Stimulated activated CD8-positive, alpha-beta memory T cell treated with anti-CD3 and anti-CD28 coated beads, Interleukin-7, amount 100 ng/mL, for 48 hours (primary cell): Measurements from ENCODE around the gene NAP1L4.
"Not testable (repeated sequence)": the region's sequence is repeated elsewhere in the genome, so short reads cannot be mapped to it uniquely, and the experiment has no call there.

Experiments
- DNase-seq, 2 donors: peaks; one replicate each; pipeline ENCODE4 v3.0.0-alpha.2; 2020; ENCODE audit warnings: low read depth in 1 of 2; ENCODE audit errors: extremely low read depth in 1 of 2

The NAP1L4 gene

DNA sequence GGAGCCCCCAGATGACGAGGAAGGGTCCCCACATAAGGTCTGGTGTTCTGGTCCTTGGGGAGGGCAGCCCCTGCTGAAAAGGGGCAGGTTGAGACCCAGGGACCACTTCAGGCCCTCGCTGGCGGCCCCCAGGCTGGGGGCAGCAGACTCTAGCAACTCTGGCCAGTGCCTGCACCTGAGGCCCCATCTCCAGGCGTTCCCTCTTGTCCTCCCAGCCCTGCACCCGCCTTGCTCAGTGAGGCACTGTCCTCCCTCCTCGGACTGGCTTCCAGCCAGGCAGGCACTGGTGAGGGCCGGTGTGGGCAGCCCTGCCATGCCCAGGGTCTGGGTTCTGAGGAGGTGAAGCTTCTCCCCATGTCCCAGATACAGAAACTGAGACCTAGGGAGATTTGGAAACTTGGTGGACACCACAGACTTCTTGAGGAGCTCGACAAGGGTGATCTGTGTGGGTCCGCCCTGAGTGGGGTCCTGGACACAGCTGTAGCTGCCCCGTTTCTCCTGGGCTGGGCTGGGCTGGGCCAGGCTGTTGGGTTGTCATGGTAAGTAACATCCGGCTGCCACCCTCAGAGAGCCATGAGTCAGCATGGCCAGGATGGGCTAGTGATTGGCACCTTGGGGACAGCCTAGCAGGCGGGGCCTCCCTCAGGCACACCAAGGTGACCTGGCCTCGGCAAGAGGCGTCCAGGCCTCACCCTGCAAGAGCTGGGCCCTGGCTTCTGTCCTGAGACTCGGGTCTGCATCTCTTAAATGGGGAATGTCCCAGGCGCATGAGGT lies 51.8 kb downstream of the NAP1L4 start:
- DNase-seq, result no peak

- DNase-seq, result not testable (repeated sequence)
Measured at GRCh38 chr11:2938458-2939418, 53.4 kb downstream of the NAP1L4 start.

DNA sequence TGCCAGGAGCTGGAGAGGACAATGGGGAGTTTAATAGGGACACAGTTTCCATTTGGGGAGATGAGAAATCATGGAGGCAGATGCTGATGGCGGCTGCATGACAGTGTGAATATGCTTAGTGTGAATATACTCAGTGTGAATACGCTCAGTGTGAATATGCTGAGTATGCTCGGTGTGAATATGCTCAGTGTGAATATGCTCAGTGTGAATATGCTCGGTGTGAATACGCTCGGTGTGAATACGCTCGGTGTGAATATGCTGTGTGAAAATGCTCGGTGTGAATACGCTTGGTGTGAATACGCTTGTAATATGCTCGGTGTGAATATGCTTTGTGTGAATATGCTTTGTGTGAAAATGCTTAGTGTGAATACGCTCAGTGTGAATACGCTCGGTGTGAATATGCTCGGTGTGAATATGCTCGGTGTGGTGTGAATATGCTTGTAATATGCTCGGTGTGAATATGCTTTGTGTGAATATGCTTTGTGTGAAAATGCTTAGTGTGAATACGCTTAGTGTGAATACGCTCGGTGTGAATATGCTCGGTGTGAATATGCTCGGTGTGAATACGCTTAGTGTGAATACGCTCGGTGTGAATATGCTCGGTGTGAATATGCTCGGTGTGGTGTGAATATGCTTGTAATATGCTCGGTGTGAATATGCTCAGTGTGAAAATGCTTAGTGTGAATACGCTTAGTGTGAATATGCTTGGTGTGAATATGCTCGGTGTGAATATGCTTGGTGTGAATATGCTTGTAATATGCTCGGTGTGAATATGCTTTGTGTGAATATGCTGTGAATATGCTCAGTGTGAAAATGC lies 54.3 kb downstream of the NAP1L4 start:
- DNase-seq, result not testable (repeated sequence)

GRCh38 chr11:2934611-2935239 lies 57.4 kb downstream of the NAP1L4 start:
- DNase-seq, result no peak

DNA sequence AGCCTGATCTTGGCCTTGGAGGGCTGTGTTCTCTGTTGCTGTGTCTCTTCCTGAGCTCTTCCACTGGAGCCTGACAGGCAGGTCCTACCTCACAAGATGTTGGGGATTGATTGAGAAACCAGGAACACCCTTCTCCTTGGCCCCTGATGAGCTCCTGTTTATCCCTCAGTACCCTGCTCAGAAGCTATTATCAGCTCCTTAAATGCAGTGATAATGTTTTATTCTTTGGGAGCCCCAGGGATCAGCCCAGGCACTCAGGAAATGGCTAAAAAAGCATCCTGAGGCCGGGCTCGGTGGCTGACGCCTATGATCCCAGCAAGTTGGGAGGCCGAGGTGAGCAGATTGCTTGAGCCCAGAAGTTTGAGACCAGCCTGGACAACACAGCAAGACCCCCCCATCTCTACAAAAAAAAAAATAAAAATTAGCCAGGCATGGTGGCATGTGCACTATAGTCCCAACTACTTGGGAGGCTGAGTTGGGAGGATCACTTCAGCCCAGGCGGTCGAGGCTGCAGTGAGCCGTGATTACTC lies 58.0 kb downstream of the NAP1L4 start:
- no peak for DNase-seq

DNA sequence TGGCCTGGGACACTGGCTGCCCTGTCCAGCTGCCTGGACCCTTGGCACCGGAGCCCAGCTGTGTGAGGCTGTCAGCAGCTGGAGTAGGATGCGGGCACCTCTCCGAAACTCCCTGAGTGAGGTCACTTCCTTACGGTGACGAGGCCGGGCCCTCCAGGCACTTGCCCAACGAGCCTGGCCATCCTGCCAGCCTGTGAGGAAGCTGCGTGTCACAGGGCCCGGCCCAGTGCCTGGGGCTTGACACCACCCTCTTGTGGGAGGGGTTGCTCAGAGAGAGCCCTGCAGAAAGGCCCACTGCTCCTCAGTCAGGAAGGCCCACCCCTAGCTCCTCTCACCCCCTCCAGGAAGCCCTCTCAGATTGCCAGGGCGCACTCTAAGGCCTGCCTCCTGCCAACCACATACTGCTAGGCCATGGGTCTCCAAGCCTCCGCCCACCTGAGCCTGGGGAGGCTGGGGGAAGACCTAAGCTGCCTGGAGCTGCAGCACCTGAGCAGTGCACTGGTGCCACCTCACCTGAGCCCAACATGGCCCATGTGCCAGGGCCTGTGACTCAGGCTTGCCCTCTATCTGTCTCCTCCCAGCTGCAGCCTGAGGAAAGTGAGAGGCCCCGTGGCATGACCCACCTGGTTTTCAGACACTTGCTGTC lies 58.6 kb downstream of the NAP1L4 start:
- DNase-seq, result peak; percentile 19 to 54

- no peak for DNase-seq
Measured at GRCh38 chr11:2932850-2933251, 59.3 kb downstream of the NAP1L4 start.

- DNase-seq, result no peak
Measured at GRCh38 chr11:2931771-2932738, 60.1 kb downstream of the NAP1L4 start.

DNA sequence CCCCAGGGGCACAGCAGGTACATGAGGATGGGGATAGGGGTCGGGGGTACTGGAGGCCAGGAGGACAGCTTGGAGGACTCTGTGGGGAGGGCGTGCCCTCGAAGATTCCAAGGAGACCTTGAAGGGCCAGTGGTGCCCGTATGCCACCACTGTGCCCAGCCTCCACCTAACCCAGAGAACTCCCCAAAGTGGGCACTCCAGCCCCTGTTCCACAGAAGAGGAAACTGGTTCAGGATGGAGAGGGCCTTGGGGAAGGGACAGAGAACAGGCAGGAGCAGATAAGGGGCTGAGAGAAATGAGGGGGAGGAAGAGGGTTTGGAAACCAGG lies 60.7 kb downstream of the NAP1L4 start:
- DNase-seq, result no peak

- DNase-seq, result peak in 1 of 2 donors; percentile 34
Measured at GRCh38 chr11:2930704-2931419, 61.3 kb downstream of the NAP1L4 start.

- peak; percentile 16 to 34 for DNase-seq
Measured at GRCh38 chr11:2929950-2930703, 62.0 kb downstream of the NAP1L4 start.

- DNase-seq, result peak in 1 of 2 donors; percentile 42
Measured at GRCh38 chr11:2929531-2929949, 62.6 kb downstream of the NAP1L4 start.

GRCh38 chr11:2928605-2929530 lies 63.3 kb downstream of the NAP1L4 start, which contains the start of gene PHLDA2:
Gene PHLDA2 (minus strand): TSS chr11:2929420. CDS start chr11:2929364, 56 bp downstream.
- peak; percentile 32 to 48 for DNase-seq

- DNase-seq, result no peak
Measured at GRCh38 chr11:2927851-2928604, 64.1 kb downstream of the NAP1L4 start.

GRCh38 chr11:2927121-2927800 lies 64.9 kb downstream of the NAP1L4 start:
- no peak for DNase-seq
